K562 (cell line): ENCODE measurements around the gene DEDD. TPM values are rescaled to one million over a fixed set of nuclear protein-coding genes. Genes with fewer than 3 reads are reported as not detected.

ENCODE experiments used
- HIVEP1 ChIP-seq: fragments of 250-450 bp; sonication (Bioruptor Pico); IDR thresholded peaks from 2 replicates; pipeline ENCODE4 v1.4.0; 2020; ENCODE audit warnings: mild to moderate bottlenecking
- RCOR1 ChIP-seq, 2 experiments: IDR thresholded peaks; 2 replicates each; pipeline ENCODE4 v1.6.1; 2012; ENCODE audit warnings: low read depth in 2 of 2, low read length in 2 of 2, borderline replicate concordance in 1 of 2, improper control_type of control experiment in 1 of 2
- RNF2 ChIP-seq: sonication (generic); IDR thresholded peaks from 2 replicates; pipeline ENCODE4 v1.6.1; 2016
- SRSF7 ChIP-seq: fragments of 200-400 bp; formaldehyde crosslinking; optimal IDR thresholded peaks from 2 replicates; pipeline ENCODE3; 2017; ENCODE audit warnings: mild to moderate bottlenecking, low read depth, low read length
- ZC3H11A ChIP-seq: IDR thresholded peaks from 2 replicates; pipeline ENCODE4 v1.6.1; 2012; ENCODE audit warnings: low read depth, low read length, improper control_type of control experiment
- ZSCAN32 ChIP-seq: fragments of 450-650 bp; formaldehyde crosslinking; IDR thresholded peaks from 2 replicates; pipeline ENCODE4 v1.4.0; 2020; ENCODE audit warnings: mild to moderate bottlenecking, moderate library complexity
- polyA plus RNA-seq, 8 experiments: library from polyadenylated mRNA; depleted of rRNA in 4 of 8; stranded (reverse) in 5 of 8; unstranded in 3 of 8; fragments of >200 nt; fragmentation: Nextera tagmentation in 2 of 8; fragmentation: Illumina TruSeq in 1 of 8; extraction: Ambion mirVana in 2 of 8; extraction: Trizol in 1 of 8; gene quantifications; 2 replicates each; pipeline versions ENCODE4 v1.2.1 to v1.2.3, GENCODE V29; 2011 to 2014; ENCODE audit warnings: inconsistent platforms in 1 of 8, missing spikeins in 1 of 8
- total RNA-seq, 7 experiments: library from RNA; depleted of rRNA in 6 of 7; stranded (reverse); fragments of >200 nt in 6 of 7; fragmentation: Illumina TruSeq in 2 of 7; extraction: Trizol in 2 of 7; gene quantifications; 2 replicates each; pipeline versions ENCODE4 v1.2.1 to v1.2.3, GENCODE V29; 2011 to 2021; ENCODE audit warnings: low replicate concordance in 1 of 7
- TF ChIP-seq, protein P1 (sequence below): IDR thresholded peaks from 2 replicates; pipeline ENCODE4 v1.6.1; 2014; ENCODE audit warnings: antibody characterized with exemption
- TF ChIP-seq, protein P2 (sequence below): fragments of 450-650 bp; formaldehyde crosslinking; IDR thresholded peaks from 2 replicates; pipeline ENCODE4 v1.4.0; 2022; ENCODE audit warnings: missing genetic modification characterization
- TF ChIP-seq, protein P3 (sequence below): sonication (generic); formaldehyde crosslinking; IDR thresholded peaks from 2 replicates; pipeline ENCODE4 v1.4.0; 2020; ENCODE audit warnings: mild to moderate bottlenecking, missing genetic modification reagents
- TF ChIP-seq, protein P4 (sequence below): fragments of 450-650 bp; IDR thresholded peaks from 2 replicates; pipeline ENCODE4 v1.6.1; 2016; ENCODE audit warnings: mild to moderate bottlenecking, moderate library complexity

Gene DEDD
- total and polyA plus RNA-seq, 9 of the 15 experiments (the other 6 are each of a cell fraction or from before 2014, with no cell fraction given) = 11.6 to 41.0 (median 16.8) TPM

DNA sequence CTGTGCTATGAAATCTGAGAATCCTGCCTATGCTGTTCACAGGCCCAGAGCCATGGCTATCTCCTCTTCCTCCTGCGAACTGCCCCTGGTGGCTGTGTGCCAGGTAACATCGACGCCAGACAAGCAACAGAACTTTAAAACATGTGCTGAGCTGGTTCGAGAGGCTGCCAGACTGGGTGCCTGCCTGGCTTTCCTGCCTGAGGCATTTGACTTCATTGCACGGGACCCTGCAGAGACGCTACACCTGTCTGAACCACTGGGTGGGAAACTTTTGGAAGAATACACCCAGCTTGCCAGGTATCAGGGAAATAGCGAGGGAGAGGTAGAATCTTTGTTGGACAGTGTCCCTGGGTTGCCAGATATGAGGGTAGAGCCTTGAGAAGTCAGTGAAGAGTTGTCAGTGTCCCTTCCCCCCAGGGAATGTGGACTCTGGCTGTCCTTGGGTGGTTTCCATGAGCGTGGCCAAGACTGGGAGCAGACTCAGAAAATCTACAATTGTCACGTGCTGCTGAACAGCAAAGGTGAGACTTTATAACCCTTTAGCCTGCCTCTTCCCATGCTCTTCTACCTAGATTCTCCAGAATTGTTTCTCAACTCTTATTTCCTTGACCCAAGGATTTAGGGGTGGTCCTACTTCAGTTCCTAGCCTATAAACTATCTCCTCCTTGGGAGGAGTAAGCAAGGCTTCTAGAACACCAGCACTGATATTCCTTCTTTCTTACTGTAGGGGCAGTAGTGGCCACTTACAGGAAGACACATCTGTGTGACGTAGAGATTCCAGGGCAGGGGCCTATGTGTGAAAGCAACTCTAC is 13.2 kb downstream of the DEDD start (continued):
- TF ChIP-seq RCOR1 (IDR thresholded peaks at IDR 0.05; ENCODE audit: borderline replicate concordance in 1 of 2, low read depth in 2 of 2, low read length in 2 of 2) = peak in 1 of 2 experiments; percentile 23; a peak in 1 of 4 replicates
- TF ChIP-seq, protein P1, sequence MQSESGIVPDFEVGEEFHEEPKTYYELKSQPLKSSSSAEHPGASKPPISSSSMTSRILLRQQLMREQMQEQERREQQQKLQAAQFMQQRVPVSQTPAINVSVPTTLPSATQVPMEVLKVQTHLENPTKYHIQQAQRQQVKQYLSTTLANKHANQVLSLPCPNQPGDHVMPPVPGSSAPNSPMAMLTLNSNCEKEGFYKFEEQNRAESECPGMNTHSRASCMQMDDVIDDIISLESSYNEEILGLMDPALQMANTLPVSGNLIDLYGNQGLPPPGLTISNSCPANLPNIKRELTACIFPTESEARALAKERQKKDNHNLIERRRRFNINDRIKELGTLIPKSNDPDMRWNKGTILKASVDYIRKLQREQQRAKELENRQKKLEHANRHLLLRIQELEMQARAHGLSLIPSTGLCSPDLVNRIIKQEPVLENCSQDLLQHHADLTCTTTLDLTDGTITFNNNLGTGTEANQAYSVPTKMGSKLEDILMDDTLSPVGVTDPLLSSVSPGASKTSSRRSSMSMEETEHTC = no peak
- TF ChIP-seq, protein P2, sequence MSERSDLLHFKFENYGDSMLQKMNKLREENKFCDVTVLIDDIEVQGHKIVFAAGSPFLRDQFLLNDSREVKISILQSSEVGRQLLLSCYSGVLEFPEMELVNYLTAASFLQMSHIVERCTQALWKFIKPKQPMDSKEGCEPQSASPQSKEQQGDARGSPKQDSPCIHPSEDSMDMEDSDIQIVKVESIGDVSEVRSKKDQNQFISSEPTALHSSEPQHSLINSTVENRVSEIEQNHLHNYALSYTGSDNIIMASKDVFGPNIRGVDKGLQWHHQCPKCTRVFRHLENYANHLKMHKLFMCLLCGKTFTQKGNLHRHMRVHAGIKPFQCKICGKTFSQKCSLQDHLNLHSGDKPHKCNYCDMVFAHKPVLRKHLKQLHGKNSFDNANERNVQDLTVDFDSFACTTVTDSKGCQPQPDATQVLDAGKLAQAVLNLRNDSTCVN (CRISPR knock-in tag) = no peak
- TF ChIP-seq ZSCAN32 (CRISPR knock-in tag) = no peak
- TF ChIP-seq HIVEP1 (CRISPR knock-in tag) = no peak
- TF ChIP-seq, protein P3, sequence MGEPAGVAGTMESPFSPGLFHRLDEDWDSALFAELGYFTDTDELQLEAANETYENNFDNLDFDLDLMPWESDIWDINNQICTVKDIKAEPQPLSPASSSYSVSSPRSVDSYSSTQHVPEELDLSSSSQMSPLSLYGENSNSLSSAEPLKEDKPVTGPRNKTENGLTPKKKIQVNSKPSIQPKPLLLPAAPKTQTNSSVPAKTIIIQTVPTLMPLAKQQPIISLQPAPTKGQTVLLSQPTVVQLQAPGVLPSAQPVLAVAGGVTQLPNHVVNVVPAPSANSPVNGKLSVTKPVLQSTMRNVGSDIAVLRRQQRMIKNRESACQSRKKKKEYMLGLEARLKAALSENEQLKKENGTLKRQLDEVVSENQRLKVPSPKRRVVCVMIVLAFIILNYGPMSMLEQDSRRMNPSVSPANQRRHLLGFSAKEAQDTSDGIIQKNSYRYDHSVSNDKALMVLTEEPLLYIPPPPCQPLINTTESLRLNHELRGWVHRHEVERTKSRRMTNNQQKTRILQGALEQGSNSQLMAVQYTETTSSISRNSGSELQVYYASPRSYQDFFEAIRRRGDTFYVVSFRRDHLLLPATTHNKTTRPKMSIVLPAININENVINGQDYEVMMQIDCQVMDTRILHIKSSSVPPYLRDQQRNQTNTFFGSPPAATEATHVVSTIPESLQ (CRISPR knock-in tag) = no peak
- no peak for TF ChIP-seq ZC3H11A
- TF ChIP-seq SRSF7 = no peak
- no peak for TF ChIP-seq RNF2
- TF ChIP-seq, protein P4, sequence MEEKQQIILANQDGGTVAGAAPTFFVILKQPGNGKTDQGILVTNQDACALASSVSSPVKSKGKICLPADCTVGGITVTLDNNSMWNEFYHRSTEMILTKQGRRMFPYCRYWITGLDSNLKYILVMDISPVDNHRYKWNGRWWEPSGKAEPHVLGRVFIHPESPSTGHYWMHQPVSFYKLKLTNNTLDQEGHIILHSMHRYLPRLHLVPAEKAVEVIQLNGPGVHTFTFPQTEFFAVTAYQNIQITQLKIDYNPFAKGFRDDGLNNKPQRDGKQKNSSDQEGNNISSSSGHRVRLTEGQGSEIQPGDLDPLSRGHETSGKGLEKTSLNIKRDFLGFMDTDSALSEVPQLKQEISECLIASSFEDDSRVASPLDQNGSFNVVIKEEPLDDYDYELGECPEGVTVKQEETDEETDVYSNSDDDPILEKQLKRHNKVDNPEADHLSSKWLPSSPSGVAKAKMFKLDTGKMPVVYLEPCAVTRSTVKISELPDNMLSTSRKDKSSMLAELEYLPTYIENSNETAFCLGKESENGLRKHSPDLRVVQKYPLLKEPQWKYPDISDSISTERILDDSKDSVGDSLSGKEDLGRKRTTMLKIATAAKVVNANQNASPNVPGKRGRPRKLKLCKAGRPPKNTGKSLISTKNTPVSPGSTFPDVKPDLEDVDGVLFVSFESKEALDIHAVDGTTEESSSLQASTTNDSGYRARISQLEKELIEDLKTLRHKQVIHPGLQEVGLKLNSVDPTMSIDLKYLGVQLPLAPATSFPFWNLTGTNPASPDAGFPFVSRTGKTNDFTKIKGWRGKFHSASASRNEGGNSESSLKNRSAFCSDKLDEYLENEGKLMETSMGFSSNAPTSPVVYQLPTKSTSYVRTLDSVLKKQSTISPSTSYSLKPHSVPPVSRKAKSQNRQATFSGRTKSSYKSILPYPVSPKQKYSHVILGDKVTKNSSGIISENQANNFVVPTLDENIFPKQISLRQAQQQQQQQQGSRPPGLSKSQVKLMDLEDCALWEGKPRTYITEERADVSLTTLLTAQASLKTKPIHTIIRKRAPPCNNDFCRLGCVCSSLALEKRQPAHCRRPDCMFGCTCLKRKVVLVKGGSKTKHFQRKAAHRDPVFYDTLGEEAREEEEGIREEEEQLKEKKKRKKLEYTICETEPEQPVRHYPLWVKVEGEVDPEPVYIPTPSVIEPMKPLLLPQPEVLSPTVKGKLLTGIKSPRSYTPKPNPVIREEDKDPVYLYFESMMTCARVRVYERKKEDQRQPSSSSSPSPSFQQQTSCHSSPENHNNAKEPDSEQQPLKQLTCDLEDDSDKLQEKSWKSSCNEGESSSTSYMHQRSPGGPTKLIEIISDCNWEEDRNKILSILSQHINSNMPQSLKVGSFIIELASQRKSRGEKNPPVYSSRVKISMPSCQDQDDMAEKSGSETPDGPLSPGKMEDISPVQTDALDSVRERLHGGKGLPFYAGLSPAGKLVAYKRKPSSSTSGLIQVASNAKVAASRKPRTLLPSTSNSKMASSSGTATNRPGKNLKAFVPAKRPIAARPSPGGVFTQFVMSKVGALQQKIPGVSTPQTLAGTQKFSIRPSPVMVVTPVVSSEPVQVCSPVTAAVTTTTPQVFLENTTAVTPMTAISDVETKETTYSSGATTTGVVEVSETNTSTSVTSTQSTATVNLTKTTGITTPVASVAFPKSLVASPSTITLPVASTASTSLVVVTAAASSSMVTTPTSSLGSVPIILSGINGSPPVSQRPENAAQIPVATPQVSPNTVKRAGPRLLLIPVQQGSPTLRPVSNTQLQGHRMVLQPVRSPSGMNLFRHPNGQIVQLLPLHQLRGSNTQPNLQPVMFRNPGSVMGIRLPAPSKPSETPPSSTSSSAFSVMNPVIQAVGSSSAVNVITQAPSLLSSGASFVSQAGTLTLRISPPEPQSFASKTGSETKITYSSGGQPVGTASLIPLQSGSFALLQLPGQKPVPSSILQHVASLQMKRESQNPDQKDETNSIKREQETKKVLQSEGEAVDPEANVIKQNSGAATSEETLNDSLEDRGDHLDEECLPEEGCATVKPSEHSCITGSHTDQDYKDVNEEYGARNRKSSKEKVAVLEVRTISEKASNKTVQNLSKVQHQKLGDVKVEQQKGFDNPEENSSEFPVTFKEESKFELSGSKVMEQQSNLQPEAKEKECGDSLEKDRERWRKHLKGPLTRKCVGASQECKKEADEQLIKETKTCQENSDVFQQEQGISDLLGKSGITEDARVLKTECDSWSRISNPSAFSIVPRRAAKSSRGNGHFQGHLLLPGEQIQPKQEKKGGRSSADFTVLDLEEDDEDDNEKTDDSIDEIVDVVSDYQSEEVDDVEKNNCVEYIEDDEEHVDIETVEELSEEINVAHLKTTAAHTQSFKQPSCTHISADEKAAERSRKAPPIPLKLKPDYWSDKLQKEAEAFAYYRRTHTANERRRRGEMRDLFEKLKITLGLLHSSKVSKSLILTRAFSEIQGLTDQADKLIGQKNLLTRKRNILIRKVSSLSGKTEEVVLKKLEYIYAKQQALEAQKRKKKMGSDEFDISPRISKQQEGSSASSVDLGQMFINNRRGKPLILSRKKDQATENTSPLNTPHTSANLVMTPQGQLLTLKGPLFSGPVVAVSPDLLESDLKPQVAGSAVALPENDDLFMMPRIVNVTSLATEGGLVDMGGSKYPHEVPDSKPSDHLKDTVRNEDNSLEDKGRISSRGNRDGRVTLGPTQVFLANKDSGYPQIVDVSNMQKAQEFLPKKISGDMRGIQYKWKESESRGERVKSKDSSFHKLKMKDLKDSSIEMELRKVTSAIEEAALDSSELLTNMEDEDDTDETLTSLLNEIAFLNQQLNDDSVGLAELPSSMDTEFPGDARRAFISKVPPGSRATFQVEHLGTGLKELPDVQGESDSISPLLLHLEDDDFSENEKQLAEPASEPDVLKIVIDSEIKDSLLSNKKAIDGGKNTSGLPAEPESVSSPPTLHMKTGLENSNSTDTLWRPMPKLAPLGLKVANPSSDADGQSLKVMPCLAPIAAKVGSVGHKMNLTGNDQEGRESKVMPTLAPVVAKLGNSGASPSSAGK = peak; percentile 64
